A204.1 (cell line): ENCODE data around the gene ARHGEF3.

Experiments used
- FAIRE-seq: peaks from 2 replicates; lab custom pipeline; 2012; peaks lifted over from hg19 to GRCh38; lab: Jason Lieb, UNC

The ARHGEF3 gene

GRCh38 chr3:56680054-56680580 is 121.6 kb downstream of the ARHGEF3 start:
- no peak for FAIRE-seq
